K562 (cell line): Measurements from ENCODE around the gene HJV. TPM values are rescaled to one million over a fixed set of nuclear protein-coding genes. Genes with fewer than 3 reads are reported as not detected.

ENCODE experiments used
- CEBPB ChIP-seq: fragments of 450-650 bp; IDR thresholded peaks from 2 replicates; pipeline ENCODE4 v1.6.1; 2016; ENCODE audit warnings: missing genetic modification characterization, missing compliant biosample characterization
- DIDO1 ChIP-seq: fragments of 450-650 bp; IDR thresholded peaks from 2 replicates; pipeline ENCODE4 v1.6.1; 2016; ENCODE audit warnings: low read depth, missing biosample characterization, missing genetic modification characterization
- DMBX1 ChIP-seq: fragments of 250-450 bp; sonication (Bioruptor Pico); IDR thresholded peaks from 2 replicates; pipeline ENCODE4 v1.8.0; 2022; ENCODE audit warnings: inconsistent platforms, mild to moderate bottlenecking, moderate library complexity, borderline replicate concordance
- FOXA3 ChIP-seq, 2 experiments: fragments of 450-650 bp in 1 of 2; sonication (generic) in 1 of 2; formaldehyde crosslinking; IDR thresholded peaks in 1 of 2; conservative IDR thresholded peaks in 1 of 2; 2 replicates each; pipeline versions ENCODE4 v1.4.0 to v1.8.0; 2020 to 2022; ENCODE audit warnings: mild to moderate bottlenecking in 2 of 2, missing genetic modification reagents in 1 of 2
- HINFP ChIP-seq: fragments of 450-650 bp; conservative IDR thresholded peaks from 2 replicates; pipeline ENCODE4 v1.6.1; 2016; ENCODE audit warnings: missing genetic modification characterization, low read depth, mild to moderate bottlenecking, control low read depth, missing compliant biosample characterization
- HLTF ChIP-seq: fragments of 450-650 bp; IDR thresholded peaks from 2 replicates; pipeline ENCODE4 v1.6.1; 2016
- HOMEZ ChIP-seq: fragments of 250-450 bp; sonication (Bioruptor Pico); IDR thresholded peaks from 2 replicates; pipeline ENCODE4 v1.4.0; 2020; ENCODE audit warnings: mild to moderate bottlenecking, moderate library complexity
- KAT8 ChIP-seq: fragments of 450-650 bp; IDR thresholded peaks from 2 replicates; pipeline ENCODE4 v1.6.1; 2016; ENCODE audit warnings: low read depth, mild to moderate bottlenecking
- MIER1 ChIP-seq: fragments of 450-650 bp; IDR thresholded peaks from 2 replicates; pipeline ENCODE4 v1.6.1; 2016; ENCODE audit warnings: antibody characterized with exemption, mild to moderate bottlenecking, low read depth
- RBFOX2 ChIP-seq: fragments of 200-400 bp; formaldehyde crosslinking; IDR thresholded peaks from 2 replicates; pipeline ENCODE4 v1.6.1; 2017; ENCODE audit warnings: low read depth, mild to moderate bottlenecking, low read length, moderate library complexity
- RCOR1 ChIP-seq, 2 experiments: IDR thresholded peaks; 2 replicates each; pipeline ENCODE4 v1.6.1; 2012; ENCODE audit warnings: low read depth in 2 of 2, low read length in 2 of 2, borderline replicate concordance in 1 of 2, improper control_type of control experiment in 1 of 2
- ZBTB26 ChIP-seq: fragments of 450-650 bp; formaldehyde crosslinking; IDR thresholded peaks from 2 replicates; pipeline ENCODE4 v1.4.0; 2022; ENCODE audit warnings: missing genetic modification characterization
- ZBTB7A ChIP-seq: IDR thresholded peaks from 2 replicates; pipeline ENCODE4 v1.6.1; 2011; ENCODE audit warnings: low read depth, mild to moderate bottlenecking, low read length, moderate library complexity, borderline replicate concordance; ENCODE audit not compliant: control insufficient read depth
- ZKSCAN8 ChIP-seq: fragments of 200-800 bp; sonication (Bioruptor generic); IDR thresholded peaks from 2 replicates; pipeline ENCODE4 v1.6.1; 2016; ENCODE audit warnings: missing genetic modification characterization, missing compliant biosample characterization
- ZNF316 ChIP-seq: fragments of 450-650 bp; IDR thresholded peaks from 2 replicates; pipeline ENCODE4 v1.6.1; 2016
- ZNF511 ChIP-seq: sonication (generic); formaldehyde crosslinking; IDR thresholded peaks from 2 replicates; pipeline ENCODE4 v1.8.0; 2022; ENCODE audit warnings: mild to moderate bottlenecking, missing genetic modification reagents
- ZNF740 ChIP-seq, 3 experiments: fragments of 200-800 bp in 1 of 3; sonication (Bioruptor generic) in 1 of 3; sonication (generic) in 1 of 3; formaldehyde crosslinking in 1 of 3; IDR thresholded peaks; 2 replicates each; pipeline versions ENCODE4 v1.6.1 to v1.8.0; 2016 to 2022; ENCODE audit warnings: mild to moderate bottlenecking in 2 of 3, missing compliant biosample characterization in 2 of 3, missing genetic modification characterization in 2 of 3, missing genetic modification reagents in 1 of 3
- polyA plus RNA-seq, 8 experiments: library from polyadenylated mRNA; depleted of rRNA in 4 of 8; stranded (reverse) in 5 of 8; unstranded in 3 of 8; fragments of >200 nt; fragmentation: Nextera tagmentation in 2 of 8; fragmentation: Illumina TruSeq in 1 of 8; extraction: Ambion mirVana in 2 of 8; extraction: Trizol in 1 of 8; gene quantifications; 2 replicates each; pipeline versions ENCODE4 v1.2.1 to v1.2.3, GENCODE V29; 2011 to 2014; ENCODE audit warnings: inconsistent platforms in 1 of 8, missing spikeins in 1 of 8
- total RNA-seq, 7 experiments: library from RNA; depleted of rRNA in 6 of 7; stranded (reverse); fragments of >200 nt in 6 of 7; fragmentation: Illumina TruSeq in 2 of 7; extraction: Trizol in 2 of 7; gene quantifications; 2 replicates each; pipeline versions ENCODE4 v1.2.1 to v1.2.3, GENCODE V29; 2011 to 2021; ENCODE audit warnings: low replicate concordance in 1 of 7

Gene HJV
- total and polyA plus RNA-seq, 9 of the 15 experiments (the other 6 are each of a cell fraction or from before 2014, with no cell fraction given), result 1.0 to 6.6 (median 2.4) TPM

GRCh38 chr1:145979746-145980456, 41.6 kb downstream of the HJV start (continued):
- peak; percentile 93 for TF ChIP-seq CEBPB (tag)
- TF ChIP-seq ZNF511, result no peak
- no peak for TF ChIP-seq MIER1
- TF ChIP-seq ZBTB26, result 0 out of 2 replicates have a peak, but pooled peaks have one; percentile 13
- no peak for TF ChIP-seq ZBTB7A
- no peak for TF ChIP-seq ZNF740 (CRISPR knock-in tag; IDR thresholded peaks at IDR 0.05)
- peak in 1 of 2 experiments; percentile 54; a peak in 1 of 4 replicates for TF ChIP-seq ZNF740 (tag; IDR thresholded peaks at IDR 0.05)
- peak; percentile 13 to 17; a peak in 2 of 4 replicates for TF ChIP-seq FOXA3 (CRISPR knock-in tag; conservative IDR thresholded peaks at IDR 0.05 in 1 of 2, IDR thresholded peaks at IDR 0.05 in 1 of 2)
- peak; percentile 65; the same call in 1 of the 2 replicates for TF ChIP-seq ZKSCAN8 (CRISPR knock-in tag)
- TF ChIP-seq KAT8, result peak; percentile 12; the same call in 1 of the 2 replicates
- TF ChIP-seq HLTF, result no peak
- no peak for TF ChIP-seq DIDO1 (tag)
- 0 out of 2 replicates have a peak, but pooled peaks have one; percentile 43 for TF ChIP-seq DMBX1 (CRISPR knock-in tag)
- peak; percentile 40; the same call in 1 of the 2 replicates for TF ChIP-seq RBFOX2
- peak; percentile 88 for TF ChIP-seq ZNF316
- TF ChIP-seq HINFP (tag), result peak; percentile 16
- no peak; a peak in 1 of 4 replicates for TF ChIP-seq RCOR1 (IDR thresholded peaks at IDR 0.05; ENCODE audit: borderline replicate concordance in 1 of 2, low read depth in 2 of 2, low read length in 2 of 2)
- TF ChIP-seq HOMEZ (CRISPR knock-in tag), result no peak
